HCT116 (cell line): Measurements from ENCODE around the gene YAE1. TPM values are rescaled to one million over a fixed set of nuclear protein-coding genes. Genes with fewer than 3 reads are reported as not detected.

Experiments used
- ATAC-seq: fragments of 200-7000 bp; cut with Tn5 transposase; 2 replicates; pipeline ENCODE4 v1.9.1; 2020; ENCODE audit warnings: mild to moderate bottlenecking, moderate library complexity
- BruUV-seq: library from RNA; stranded (reverse); fragments of 400-500 nt; replicated peaks from 2 replicates; lab custom pipeline; 2021; lab: Mats Ljungman, UMichigan
- CTCF ChIA-PET: fragments of 300-600 bp; sonication (Branson Sonifier 250); formaldehyde crosslinking; loops from one replicate; lab custom pipeline; 2021; ENCODE audit warnings: antibody characterized with exemption; lab: Charles Lee
- POLR2A ChIA-PET: fragments of 300-600, 350-600 bp; sonication (Branson Sonifier 250); formaldehyde crosslinking; loops from one replicate; lab custom pipeline; 2021; ENCODE audit warnings: antibody characterized with exemption; lab: Charles Lee
- RAD21 ChIA-PET, 2 experiments: fragments of 300-600 bp; sonication (Branson Sonifier 250); formaldehyde crosslinking; loops; one replicate each; lab custom pipeline; 2023; ENCODE audit warnings: low total read pairs in 2 of 2; ENCODE audit not compliant: uncharacterized antibody in 2 of 2, unreplicated experiment in 2 of 2, low non-redundant PET in 1 of 2; lab: Charles Lee
- DNase-seq: peaks from one replicate; pipeline ENCODE4 v3.0.0-alpha.2; 2010; ENCODE audit warnings: low read depth, low spot score
- H2AFZ ChIP-seq: fragments of 200-600 bp; shearing (Covaris generic), sonication (generic); 2 replicates; pipeline ENCODE4 v1.6.1; 2017; ENCODE audit warnings: low read depth, mixed run types, mixed read lengths, antibody characterized with exemption, low read length; ENCODE audit not compliant: poor library complexity, severe bottlenecking
- H3K27ac ChIP-seq: 2 replicates; pipeline ENCODE4 v1.5.1; 2012; ENCODE audit warnings: low read depth, low read length
- H3K27me3 ChIP-seq: fragments of 200-600 bp; sonication (generic); 2 replicates; pipeline ENCODE4 v1.6.1; 2016; ENCODE audit warnings: mixed run types, low read length, mixed read lengths; ENCODE audit not compliant: insufficient read depth
- H3K36me3 ChIP-seq, 2 experiments: fragments of 200-500 bp in 1 of 2; fragments of 200-600 bp in 1 of 2; sonication (Bioruptor generic) in 1 of 2; sonication (generic) in 1 of 2; 2 replicates each; pipeline versions ENCODE4 v1.5.1 to v1.6.1; 2014 to 2016; ENCODE audit warnings: low read length in 2 of 2, inconsistent platforms in 1 of 2, mixed read lengths in 1 of 2, mixed run types in 1 of 2; ENCODE audit not compliant: insufficient read depth in 2 of 2, control insufficient read depth in 1 of 2
- H3K4me1 ChIP-seq, 2 experiments: fragments of 200-600 bp in 1 of 2; sonication (generic) in 1 of 2; 2 replicates each; pipeline versions ENCODE4 v1.5.1 to v1.6.1; 2012 to 2017; ENCODE audit warnings: low read length in 2 of 2, inconsistent platforms in 1 of 2, mild to moderate bottlenecking in 1 of 2, mixed read lengths in 1 of 2, mixed run types in 1 of 2, moderate library complexity in 1 of 2; ENCODE audit not compliant: insufficient read depth in 2 of 2, control insufficient read depth in 1 of 2
- H3K4me2 ChIP-seq: fragments of 200-600 bp; sonication (generic); 2 replicates; pipeline ENCODE4 v1.6.1; 2017; ENCODE audit warnings: mixed run types, low read length, mixed read lengths
- H3K4me3 ChIP-seq, 2 experiments: fragments of 200-600 bp in 1 of 2; sonication (generic) in 1 of 2; replicated peaks in 1 of 2; 2 replicates each; pipeline ENCODE4 v1.5.1; 2011 to 2016; ENCODE audit warnings: low read length in 2 of 2, control low read depth in 1 of 2, low read depth in 1 of 2, mild to moderate bottlenecking in 1 of 2, mixed read lengths in 1 of 2, mixed run types in 1 of 2
- H3K79me2 ChIP-seq: fragments of 200-600 bp; sonication (generic); 2 replicates; pipeline ENCODE4 v1.6.1; 2017; ENCODE audit warnings: mild to moderate bottlenecking, mixed run types, low read length, moderate library complexity, mixed read lengths; ENCODE audit not compliant: insufficient read depth
- H3K9ac ChIP-seq: fragments of 200-600 bp; sonication (generic); 2 replicates; pipeline ENCODE4 v1.6.1; 2016; ENCODE audit warnings: low read length, mixed read lengths
- H3K9me2 ChIP-seq: fragments of 200-600 bp; sonication (generic), shearing (Covaris generic); 2 replicates; pipeline ENCODE4 v1.6.1; 2017; ENCODE audit warnings: mixed run types, mild to moderate bottlenecking, moderate library complexity; ENCODE audit not compliant: insufficient read depth
- H3K9me3 ChIP-seq, 2 experiments: fragments of 200-500 bp in 1 of 2; fragments of 200-600 bp in 1 of 2; sonication (Bioruptor generic) in 1 of 2; sonication (generic) in 1 of 2; 2 replicates each; pipeline ENCODE4 v1.6.1; 2014 to 2017; ENCODE audit warnings: low read length in 2 of 2, mixed read lengths in 2 of 2, inconsistent platforms in 1 of 2, low read depth in 1 of 2, mild to moderate bottlenecking in 1 of 2, mixed run types in 1 of 2, moderate library complexity in 1 of 2; ENCODE audit not compliant: control insufficient read depth in 1 of 2, insufficient read depth in 1 of 2
- H4K20me1 ChIP-seq: fragments of 200-600 bp; sonication (generic), shearing (Covaris generic); 2 replicates; pipeline ENCODE4 v1.6.1; 2017; ENCODE audit warnings: mixed run types, mild to moderate bottlenecking, moderate library complexity; ENCODE audit not compliant: insufficient read depth
- CEBPB ChIP-seq: IDR thresholded peaks from 2 replicates; pipeline ENCODE4 v1.6.1; 2012; ENCODE audit warnings: low read depth
- EGR1 ChIP-seq: IDR thresholded peaks from 2 replicates; pipeline ENCODE4 v1.6.1; 2012; ENCODE audit warnings: low read depth
- EZH2 ChIP-seq: fragments of 200-600 bp; sonication (generic); IDR thresholded peaks from 2 replicates; pipeline ENCODE4 v1.6.1; 2017; ENCODE audit warnings: antibody characterized with exemption, mixed run types
- FOSL1 ChIP-seq: IDR thresholded peaks from 2 replicates; pipeline ENCODE4 v1.6.1; 2012; ENCODE audit warnings: low read depth
- JUND ChIP-seq: IDR thresholded peaks from 2 replicates; pipeline ENCODE4 v1.6.1; 2012
- POLR2AphosphoS5 ChIP-seq: IDR thresholded peaks from 2 replicates; pipeline ENCODE4 v1.6.1; 2011; ENCODE audit warnings: mild to moderate bottlenecking, low read depth, low read length, moderate library complexity
- RAD21 ChIP-seq: IDR thresholded peaks from 2 replicates; pipeline ENCODE4 v1.6.1; 2012; ENCODE audit warnings: low read depth, mild to moderate bottlenecking
- SP1 ChIP-seq: IDR thresholded peaks from 2 replicates; pipeline ENCODE4 v1.6.1; 2012; ENCODE audit warnings: low read depth
- SRF ChIP-seq: IDR thresholded peaks from 2 replicates; pipeline ENCODE4 v1.6.1; 2012; ENCODE audit warnings: low read depth
- TCF7L2 ChIP-seq: IDR thresholded peaks from 2 replicates; pipeline ENCODE4 v1.7.0; 2011; ENCODE audit warnings: borderline replicate concordance, inconsistent platforms; ENCODE audit not compliant: insufficient read depth, insufficient read length; ENCODE audit errors: extremely low read depth
- YY1 ChIP-seq: IDR thresholded peaks from 2 replicates; pipeline ENCODE4 v1.6.1; 2011; ENCODE audit warnings: low read length, low read depth, moderate library complexity, mild to moderate bottlenecking; ENCODE audit not compliant: insufficient replicate concordance; ENCODE audit errors: extremely low read depth
- ZFX ChIP-seq: fragments of 450-650 bp; IDR thresholded peaks from 2 replicates; pipeline ENCODE4 v1.6.1; 2017
- intact Hi-C: fragments of 100-400 bp; cut with micrococcal nuclease; formaldehyde crosslinking; loops from 2 replicates; pipeline ENCODE4 v1.10.0; 2022
- total RNA-seq: library from RNA; stranded (reverse); gene quantifications from one replicate; pipeline ENCODE4 v1.2.1, GENCODE V29; 2021; ENCODE audit not compliant: unreplicated experiment
- TF ChIP-seq, protein P1 (sequence below): IDR thresholded peaks from 2 replicates; pipeline ENCODE4 v1.6.1; 2012
- TF ChIP-seq, protein P2 (sequence below): IDR thresholded peaks from 2 replicates; pipeline ENCODE4 v1.6.1; 2011; ENCODE audit warnings: mild to moderate bottlenecking, low read length, moderate library complexity; ENCODE audit not compliant: insufficient replicate concordance; ENCODE audit errors: extremely low read depth
- TF ChIP-seq, protein P3 (sequence below): IDR thresholded peaks from 2 replicates; pipeline ENCODE4 v1.6.1; 2012

Gene YAE1
- total RNA-seq, 1 experiment from 2014 or later, result 16.9 TPM

DNA sequence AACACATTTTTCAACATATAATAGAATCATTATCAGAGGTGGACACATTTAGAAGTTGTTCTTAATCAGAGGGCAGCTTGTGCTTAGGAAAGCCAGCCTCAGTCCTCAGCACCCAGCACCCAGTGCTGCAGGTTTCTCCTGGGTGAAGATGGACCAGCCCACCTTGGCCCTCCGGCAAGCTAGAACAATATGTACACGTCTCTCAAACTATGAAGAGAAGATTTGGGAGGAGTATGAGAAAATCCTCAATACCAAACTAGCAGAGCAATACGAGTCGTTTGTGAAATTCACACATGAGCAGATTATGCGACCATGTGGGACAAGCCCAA, 43.7 kb downstream of the YAE1 start:
- no peak for TF ChIP-seq TCF7L2
- no peak for TF ChIP-seq JUND
- TF ChIP-seq SP1, result no peak
- TF ChIP-seq POLR2AphosphoS5, result no peak
- no peak for TF ChIP-seq FOSL1
- no peak for TF ChIP-seq ZFX
- TF ChIP-seq RAD21, result no peak
- TF ChIP-seq YY1, result no peak
- TF ChIP-seq, protein P1, sequence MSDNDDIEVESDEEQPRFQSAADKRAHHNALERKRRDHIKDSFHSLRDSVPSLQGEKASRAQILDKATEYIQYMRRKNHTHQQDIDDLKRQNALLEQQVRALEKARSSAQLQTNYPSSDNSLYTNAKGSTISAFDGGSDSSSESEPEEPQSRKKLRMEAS, result no peak
- TF ChIP-seq, protein P2, sequence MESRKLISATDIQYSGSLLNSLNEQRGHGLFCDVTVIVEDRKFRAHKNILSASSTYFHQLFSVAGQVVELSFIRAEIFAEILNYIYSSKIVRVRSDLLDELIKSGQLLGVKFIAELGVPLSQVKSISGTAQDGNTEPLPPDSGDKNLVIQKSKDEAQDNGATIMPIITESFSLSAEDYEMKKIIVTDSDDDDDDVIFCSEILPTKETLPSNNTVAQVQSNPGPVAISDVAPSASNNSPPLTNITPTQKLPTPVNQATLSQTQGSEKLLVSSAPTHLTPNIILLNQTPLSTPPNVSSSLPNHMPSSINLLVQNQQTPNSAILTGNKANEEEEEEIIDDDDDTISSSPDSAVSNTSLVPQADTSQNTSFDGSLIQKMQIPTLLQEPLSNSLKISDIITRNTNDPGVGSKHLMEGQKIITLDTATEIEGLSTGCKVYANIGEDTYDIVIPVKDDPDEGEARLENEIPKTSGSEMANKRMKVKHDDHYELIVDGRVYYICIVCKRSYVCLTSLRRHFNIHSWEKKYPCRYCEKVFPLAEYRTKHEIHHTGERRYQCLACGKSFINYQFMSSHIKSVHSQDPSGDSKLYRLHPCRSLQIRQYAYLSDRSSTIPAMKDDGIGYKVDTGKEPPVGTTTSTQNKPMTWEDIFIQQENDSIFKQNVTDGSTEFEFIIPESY, result no peak
- no peak for TF ChIP-seq EZH2
- TF ChIP-seq CEBPB, result no peak
- no peak for TF ChIP-seq EGR1
- TF ChIP-seq, protein P3, sequence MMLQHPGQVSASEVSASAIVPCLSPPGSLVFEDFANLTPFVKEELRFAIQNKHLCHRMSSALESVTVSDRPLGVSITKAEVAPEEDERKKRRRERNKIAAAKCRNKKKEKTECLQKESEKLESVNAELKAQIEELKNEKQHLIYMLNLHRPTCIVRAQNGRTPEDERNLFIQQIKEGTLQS, result no peak
- TF ChIP-seq SRF, result no peak
- POLR2A ChIA-PET, result no interaction called here
- Histone ChIP-seq H3K4me1 (peaks cover 0 to 8% of the 10 kb centered on the region in 2 experiments; a peak in 2 of 4 replicates), H3K27me3 (no peaks in the 10 kb centered on the region), H3K9ac (no peak overlapping the region), H3K27ac (no peak overlapping the region), H3K79me2 (no peaks in the 10 kb centered on the region), H2AFZ (no peak overlapping the region), H3K4me3 (no peak overlapping the region), H4K20me1 (no peaks in the 10 kb centered on the region), H3K9me2 (no peaks in the 10 kb centered on the region), H3K36me3 (no peaks in the 10 kb centered on the region), H3K4me2 (no peak overlapping the region), H3K9me3 (no peaks in the 10 kb centered on the region)
- no peak for ATAC-seq
- DNase-seq, result no peak
- RAD21 ChIA-PET, result no interaction called here
- intact Hi-C loops, result no loop called here
- no TSS peak for BruUV-seq
- CTCF ChIA-PET, result no interaction called here
